NCI-H1048 (cell line): ENCODE results near the gene ZNF778.
"Not testable (repeated sequence)": the region's sequence is repeated elsewhere in the genome, so short reads cannot be mapped to it uniquely, and the experiment has no call there.

Experiments used
- DNase-seq: peaks from one replicate; lab custom pipeline; 2025; lab: John Stamatoyannopoulos, UW

Gene ZNF778

GRCh38 chr16:89257281-89257731 is 39.8 kb downstream of the ZNF778 start:
- no peak for DNase-seq

- no peak for DNase-seq
Measured at GRCh38 chr16:89257757-89258465, 40.4 kb downstream of the ZNF778 start.

- DNase-seq = not testable (repeated sequence)
Measured at GRCh38 chr16:89259901-89260300, 42.4 kb downstream of the ZNF778 start.

- DNase-seq = no peak
Measured at GRCh38 chr16:89261691-89262563, 44.4 kb downstream of the ZNF778 start.

- DNase-seq = no peak
Measured at GRCh38 chr16:89264800-89265550, 47.5 kb downstream of the ZNF778 start.

- DNase-seq = no peak
Measured at GRCh38 chr16:89265647-89266046, 48.1 kb downstream of the ZNF778 start.

- no peak for DNase-seq
Measured at GRCh38 chr16:89266521-89267134, 49.1 kb downstream of the ZNF778 start.

- DNase-seq = not testable (repeated sequence)
Measured at GRCh38 chr16:89267746-89268145, 50.2 kb downstream of the ZNF778 start.

- DNase-seq = no peak
Measured at GRCh38 chr16:89268585-89268984, 51.1 kb downstream of the ZNF778 start.

GRCh38 chr16:89268987-89269735 is 51.7 kb downstream of the ZNF778 start:
- no peak for DNase-seq

- no peak for DNase-seq
Measured at GRCh38 chr16:89269805-89270665, 52.5 kb downstream of the ZNF778 start.

GRCh38 chr16:89270666-89271345 is 53.3 kb downstream of the ZNF778 start:
- no peak for DNase-seq

- no peak for DNase-seq
Measured at GRCh38 chr16:89272631-89273030, 55.1 kb downstream of the ZNF778 start.

GRCh38 chr16:89273741-89274472 is 56.4 kb downstream of the ZNF778 start:
- DNase-seq = no peak

GRCh38 chr16:89274561-89275283 is 57.2 kb downstream of the ZNF778 start:
- no peak for DNase-seq

- no peak for DNase-seq
Measured at GRCh38 chr16:89275284-89275584, 57.7 kb downstream of the ZNF778 start.

- DNase-seq = no peak
Measured at GRCh38 chr16:89275837-89276720, 58.6 kb downstream of the ZNF778 start.
